GM21619 (cell line): ENCODE results near the gene LACTBL1.

ENCODE experiments used
- ATAC-seq: cut with Tn5 transposase; IDR thresholded peaks from one replicate; pipeline ENCODE4 v1.9.1; 2021; ENCODE audit not compliant: unreplicated experiment

LACTBL1 gene

DNA sequence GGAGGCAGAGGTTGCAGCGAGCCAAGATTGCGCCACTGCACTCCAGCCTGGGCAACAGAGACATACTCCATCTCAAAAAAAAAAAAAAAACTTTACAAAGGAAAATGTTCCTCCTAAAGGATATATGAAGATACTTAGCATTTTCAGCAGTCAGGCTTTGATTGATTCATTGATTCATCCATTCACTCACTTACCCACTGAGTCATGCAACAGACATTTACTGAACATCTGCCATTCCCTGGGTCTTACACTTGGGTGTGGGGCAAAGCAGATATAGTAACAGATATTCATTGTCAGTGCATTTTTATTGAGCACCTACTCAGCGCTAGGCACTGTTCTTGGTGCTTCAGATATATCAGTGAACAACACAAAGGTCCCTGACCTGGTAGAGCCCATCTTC, 5.6 kb upstream of the LACTBL1 start:
- ATAC-seq, result no peak

- peak; percentile 50 for ATAC-seq
Measured at GRCh38 chr1:22976461-22977243, 4.0 kb upstream of the LACTBL1 start.

GRCh38 chr1:22976127-22976460, 3.4 kb upstream of the LACTBL1 start:
- ATAC-seq, result no peak

GRCh38 chr1:22975694-22976093, 3.0 kb upstream of the LACTBL1 start:
- no peak for ATAC-seq

- no peak for ATAC-seq
Measured at GRCh38 chr1:22971611-22972405, 858 bp downstream of the LACTBL1 start.

DNA sequence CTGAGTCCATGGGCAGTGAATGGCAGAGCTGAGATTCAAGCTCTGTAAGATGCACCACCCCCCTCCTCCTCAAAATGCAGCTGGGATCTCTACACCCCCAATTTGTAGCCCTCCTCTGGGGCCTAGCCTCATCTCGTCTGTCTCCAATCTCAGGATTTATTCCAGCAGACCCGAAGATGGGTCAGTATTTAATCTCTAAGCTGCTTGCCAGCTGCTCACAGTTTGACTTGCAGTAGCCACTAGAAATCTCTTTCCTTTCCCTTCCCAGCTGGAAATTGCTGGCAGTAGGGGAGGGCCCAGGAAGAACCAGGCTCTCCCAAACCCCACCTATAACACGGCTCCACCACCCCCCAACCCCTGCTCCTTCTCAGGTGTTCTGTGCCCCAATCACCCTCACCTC, 1.5 kb downstream of the LACTBL1 start:
- ATAC-seq, result no peak

DNA sequence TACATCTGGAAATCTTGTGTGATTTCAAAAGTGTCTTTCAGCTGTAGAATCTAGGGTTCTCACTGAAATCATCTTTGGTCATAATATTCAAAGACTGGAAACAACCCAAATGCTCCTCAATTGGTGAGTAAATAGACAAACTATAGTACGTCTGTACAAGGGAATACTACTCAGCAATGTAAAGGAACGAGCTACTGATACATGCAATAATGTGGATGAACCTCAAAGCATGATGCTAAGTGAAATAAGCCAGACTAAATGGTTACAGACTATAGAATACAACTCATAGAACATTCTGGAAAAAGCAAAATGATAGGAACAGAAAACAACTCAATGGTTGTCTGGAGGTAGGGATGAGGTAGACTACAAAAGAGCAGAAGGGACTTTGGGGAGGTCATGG, 2.6 kb downstream of the LACTBL1 start:
- no peak for ATAC-seq

GRCh38 chr1:22969304-22969709, 3.4 kb downstream of the LACTBL1 start:
- no peak for ATAC-seq

DNA sequence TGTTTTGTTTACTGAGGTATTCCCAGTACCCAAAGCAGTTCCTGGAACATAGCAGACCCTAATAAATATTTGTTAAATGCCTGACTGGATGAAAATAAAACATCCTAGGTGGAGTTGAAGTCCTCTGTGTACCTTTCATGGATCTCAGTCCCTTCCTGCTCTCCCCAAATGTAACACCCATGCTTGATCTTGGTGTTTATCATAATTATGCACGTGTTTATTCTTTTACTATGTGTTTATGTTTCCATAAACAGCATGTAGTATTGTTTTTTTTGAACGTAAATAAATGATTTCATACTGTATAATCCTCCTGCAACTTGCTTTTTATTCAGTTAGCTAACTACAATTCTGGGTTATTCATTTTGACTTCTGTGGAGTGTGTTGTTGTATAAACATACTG, 4.8 kb downstream of the LACTBL1 start:
- no peak for ATAC-seq

DNA sequence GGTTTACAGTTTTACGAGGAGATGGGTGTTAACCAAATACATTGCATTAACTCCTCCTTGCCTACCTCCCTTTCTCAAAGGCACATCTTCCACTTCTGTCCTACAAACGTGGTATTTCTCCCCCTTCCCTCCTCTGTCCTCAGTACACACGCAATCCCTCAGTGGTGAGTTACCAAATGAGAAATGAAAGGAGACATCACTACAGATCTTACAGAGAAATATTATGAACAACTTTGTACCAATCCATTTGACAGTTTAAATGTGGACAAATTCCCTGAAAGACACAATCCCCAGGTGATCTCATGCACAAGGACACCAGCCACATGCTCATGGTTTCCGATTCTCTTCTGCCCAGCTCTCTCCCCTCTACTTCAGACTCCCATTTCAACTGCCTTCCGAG, 6.4 kb downstream of the LACTBL1 start:
- no peak for ATAC-seq

GRCh38 chr1:22963044-22963677, 9.5 kb downstream of the LACTBL1 start:
- no peak for ATAC-seq

GRCh38 chr1:22962558-22962957, 10.1 kb downstream of the LACTBL1 start:
- ATAC-seq, result no peak

DNA sequence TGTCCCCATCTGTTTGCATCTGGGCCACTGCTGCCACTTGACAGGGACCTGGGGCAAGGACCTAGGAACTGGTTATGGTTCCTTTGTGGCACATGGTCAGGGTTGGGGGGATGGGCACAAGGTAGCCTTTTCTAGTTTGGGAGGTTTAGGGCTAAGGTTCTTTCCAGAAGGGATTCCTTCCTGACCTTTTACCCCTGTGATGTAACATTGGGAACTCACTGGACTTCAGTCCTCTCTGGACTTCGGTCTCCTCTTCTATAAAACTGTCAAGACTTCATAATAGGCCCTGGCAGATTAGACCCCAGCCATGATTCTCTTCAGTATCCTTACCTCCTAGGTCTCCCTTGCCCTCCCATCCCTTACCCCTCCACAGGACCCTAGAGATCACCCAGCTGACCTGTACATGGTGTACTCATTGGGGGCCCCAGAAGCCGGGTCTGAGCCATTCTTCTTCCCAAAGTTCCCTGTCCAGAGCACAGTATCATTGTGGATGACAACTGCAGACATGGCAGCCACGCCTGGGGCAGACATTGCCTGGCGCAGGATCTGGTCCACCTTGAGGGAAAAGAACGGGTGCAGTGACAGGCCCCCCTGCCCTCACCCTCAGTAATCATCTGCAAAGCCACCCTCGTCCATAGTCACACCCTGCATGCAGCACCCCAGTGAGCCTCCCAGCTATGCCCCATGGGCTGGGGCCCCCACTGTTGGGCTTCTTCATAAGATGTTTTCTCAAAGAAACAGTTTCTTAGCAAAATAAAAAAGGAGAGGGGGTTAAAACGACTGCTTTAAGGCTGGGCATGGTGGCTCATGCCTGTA, 12.9 kb downstream of the LACTBL1 start:
- no peak for ATAC-seq

- ATAC-seq, result no peak
Measured at GRCh38 chr1:22958556-22958955, 14.1 kb downstream of the LACTBL1 start.

DNA sequence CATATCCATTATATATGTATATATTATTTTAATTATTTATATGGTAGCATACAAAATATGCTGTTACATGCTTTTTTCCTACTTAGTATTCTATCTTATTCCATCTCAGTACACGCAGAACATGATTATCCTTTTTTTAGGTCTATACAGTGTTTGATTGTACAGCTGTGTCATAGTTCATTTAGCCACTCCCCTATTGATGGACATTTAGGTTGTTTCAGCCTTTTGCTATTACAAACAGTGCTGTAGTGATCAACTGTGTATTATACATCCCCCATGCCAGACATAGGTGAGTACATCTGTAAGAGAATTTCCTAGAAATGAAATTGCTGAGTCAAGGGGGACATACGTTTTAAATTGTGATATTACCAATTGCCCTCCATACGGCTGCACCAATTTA, 15.6 kb downstream of the LACTBL1 start:
- ATAC-seq, result no peak

DNA sequence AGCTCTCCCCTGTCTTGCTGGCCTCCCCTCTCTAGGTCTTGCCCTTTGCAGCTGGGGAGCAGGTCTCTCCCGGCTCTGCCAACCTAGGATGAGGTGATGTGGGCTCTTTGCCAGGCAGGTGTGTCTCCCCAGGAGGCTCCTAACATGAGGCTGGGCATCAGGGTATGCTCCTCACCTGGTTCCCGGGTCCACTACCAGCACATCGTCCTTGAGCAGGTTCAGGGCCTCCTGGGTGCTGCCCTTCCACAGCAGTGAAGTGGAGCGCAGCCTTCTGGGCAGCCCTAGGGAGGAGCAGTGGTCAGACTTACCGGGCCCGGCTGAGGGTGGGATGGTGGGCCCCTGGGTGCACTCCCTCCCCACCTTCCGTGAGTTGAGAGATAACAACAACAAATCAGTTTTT, 17.5 kb downstream of the LACTBL1 start:
- no peak for ATAC-seq

GRCh38 chr1:22953740-22954141, 18.9 kb downstream of the LACTBL1 start:
- no peak for ATAC-seq

- ATAC-seq, result no peak
Measured at GRCh38 chr1:22953057-22953739, 19.5 kb downstream of the LACTBL1 start.

- no peak for ATAC-seq
Measured at GRCh38 chr1:22952694-22953056, 20.0 kb downstream of the LACTBL1 start.

DNA sequence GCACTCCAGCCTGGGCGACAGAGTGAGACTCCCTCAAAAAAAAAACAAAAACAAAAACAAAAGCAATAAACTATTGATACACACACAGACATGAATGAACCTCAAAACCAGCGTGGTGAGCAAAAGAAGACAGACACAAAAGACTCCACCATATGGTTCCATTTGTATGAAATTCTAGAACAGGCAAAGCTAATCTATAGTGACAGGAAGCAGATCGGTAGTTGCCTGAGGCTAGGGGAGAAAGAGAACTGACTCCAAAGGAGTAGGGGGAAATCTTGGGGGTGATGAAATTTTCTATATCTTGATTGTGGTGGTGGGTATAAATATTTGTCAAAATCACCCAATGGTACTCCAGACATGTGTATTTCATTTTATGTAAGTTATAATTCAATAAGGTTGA, 20.9 kb downstream of the LACTBL1 start:
- no peak for ATAC-seq
